Measurements from ENCODE around the gene HMGCLL1.

GRCh38 chr6:55448451-55448850 lies 130.5 kb downstream of the HMGCLL1 start:
- TF ChIP-seq CTCF (conservative IDR thresholded peaks at IDR 0.05; ENCODE audit: low read length) (no peak), EZH2phosphoT487 (IDR thresholded peaks at IDR 0.05; ENCODE audit: borderline replicate concordance) (no peak)

Data from Loucy (cell line).